ENCODE measurements around the gene PACSIN3. TPM values are rescaled to one million over a fixed set of nuclear protein-coding genes. Genes with fewer than 3 reads are reported as not detected.

Gene PACSIN3
- total and polyA plus RNA-seq, 2 of the 8 experiments (the other 6 are each of a cell fraction or from before 2014, with no cell fraction given) = 23.8 to 47.2 TPM

DNA sequence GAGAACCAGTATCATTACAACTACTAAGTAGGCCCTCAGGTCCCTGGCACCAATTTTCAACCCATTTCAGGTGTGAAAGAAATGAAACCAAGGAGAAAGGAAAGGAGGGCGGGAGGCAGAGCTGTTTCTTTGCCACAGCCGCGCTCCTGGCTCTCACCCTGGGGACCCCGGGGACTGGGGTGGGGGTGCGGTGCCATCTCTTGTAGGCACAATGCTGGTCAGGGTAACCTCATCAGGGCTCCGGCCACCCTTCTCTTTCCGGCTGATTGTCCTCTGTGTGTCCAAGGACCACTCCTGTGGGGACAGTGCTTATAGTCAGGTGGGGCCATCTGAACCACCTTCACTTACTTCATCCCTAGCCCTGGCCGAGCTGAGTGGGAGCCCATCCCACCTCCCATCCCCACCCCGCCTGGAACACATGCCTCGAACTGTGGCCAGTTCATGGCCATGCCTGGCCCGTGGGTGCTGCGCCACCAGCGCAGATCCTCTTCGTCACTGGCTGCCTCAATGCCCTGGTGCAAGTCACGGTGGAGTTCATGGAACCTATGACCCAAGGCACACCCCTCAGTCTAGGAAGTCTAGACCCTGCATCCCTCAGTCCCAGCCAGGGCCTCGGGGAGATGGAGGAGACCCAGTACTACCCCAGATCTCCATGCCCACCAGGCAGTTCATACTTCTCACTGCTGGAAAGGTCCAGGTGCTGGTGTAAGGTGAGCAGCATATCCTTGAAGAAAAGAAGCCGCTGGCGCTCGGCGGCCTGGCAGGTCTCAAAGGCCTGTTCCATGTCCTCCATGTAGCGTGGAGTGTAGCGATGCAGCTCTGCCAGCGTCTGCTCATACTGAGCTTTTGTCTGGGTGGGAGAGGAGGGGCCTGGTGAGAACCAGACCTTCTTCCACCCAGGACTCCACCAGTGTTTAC is 7.2 kb downstream of the PACSIN3 start (continued):
- no peak for TF ChIP-seq TAF1 (IDR thresholded peaks at IDR 0.05; ENCODE audit: low read depth, low read length)
